HG02885 (cell line): ENCODE results near the gene AGAP1.

Experiments used
- ATAC-seq: cut with Tn5 transposase; IDR thresholded peaks from one replicate; pipeline ENCODE4 v1.9.1; 2021; ENCODE audit warnings: mild to moderate bottlenecking; ENCODE audit not compliant: unreplicated experiment, poor library complexity

Gene AGAP1

GRCh38 chr2:235864302-235864701, 370.5 kb downstream of the AGAP1 start:
- no peak for ATAC-seq

GRCh38 chr2:235864733-235865515, 371.1 kb downstream of the AGAP1 start:
- no peak for ATAC-seq

GRCh38 chr2:235866373-235866772, 372.5 kb downstream of the AGAP1 start:
- no peak for ATAC-seq

GRCh38 chr2:235868224-235868623, 374.4 kb downstream of the AGAP1 start:
- no peak for ATAC-seq

GRCh38 chr2:235868645-235869044, 374.8 kb downstream of the AGAP1 start:
- no peak for ATAC-seq

- no peak for ATAC-seq
Measured at GRCh38 chr2:235870515-235870914, 376.7 kb downstream of the AGAP1 start.

- no peak for ATAC-seq
Measured at GRCh38 chr2:235876099-235876679, 382.3 kb downstream of the AGAP1 start.

- no peak for ATAC-seq
Measured at GRCh38 chr2:235877275-235877802, 383.5 kb downstream of the AGAP1 start.

GRCh38 chr2:235879116-235879515, 385.3 kb downstream of the AGAP1 start:
- no peak for ATAC-seq

GRCh38 chr2:235883675-235884074, 389.8 kb downstream of the AGAP1 start:
- no peak for ATAC-seq

- no peak for ATAC-seq
Measured at GRCh38 chr2:235889302-235889630, 395.4 kb downstream of the AGAP1 start.

GRCh38 chr2:235893129-235893698, 399.4 kb downstream of the AGAP1 start:
- ATAC-seq, result no peak

GRCh38 chr2:235894839-235895238, 401.0 kb downstream of the AGAP1 start:
- ATAC-seq, result no peak

- no peak for ATAC-seq
Measured at GRCh38 chr2:235896061-235896460, 402.2 kb downstream of the AGAP1 start.

GRCh38 chr2:235897992-235898391, 404.1 kb downstream of the AGAP1 start:
- no peak for ATAC-seq

GRCh38 chr2:235898766-235899165, 404.9 kb downstream of the AGAP1 start:
- ATAC-seq, result no peak

- ATAC-seq, result no peak
Measured at GRCh38 chr2:235900631-235901030, 406.8 kb downstream of the AGAP1 start.

- ATAC-seq, result no peak
Measured at GRCh38 chr2:235901243-235901642, 407.4 kb downstream of the AGAP1 start.

GRCh38 chr2:235903782-235904584, 410.1 kb downstream of the AGAP1 start:
- no peak for ATAC-seq

GRCh38 chr2:235904585-235904931, 410.7 kb downstream of the AGAP1 start:
- no peak for ATAC-seq

GRCh38 chr2:235908826-235909225, 415.0 kb downstream of the AGAP1 start:
- peak; percentile 80 for ATAC-seq
